GM21447 (cell line): ENCODE data around the gene VPS29.
A peak's percentile ranks its signal among the peaks of the same experiment; 100 is the strongest.

Source experiments
- ATAC-seq: cut with Tn5 transposase; IDR thresholded peaks from one replicate; pipeline ENCODE4 v1.9.1; 2021; ENCODE audit not compliant: unreplicated experiment

Gene VPS29

DNA sequence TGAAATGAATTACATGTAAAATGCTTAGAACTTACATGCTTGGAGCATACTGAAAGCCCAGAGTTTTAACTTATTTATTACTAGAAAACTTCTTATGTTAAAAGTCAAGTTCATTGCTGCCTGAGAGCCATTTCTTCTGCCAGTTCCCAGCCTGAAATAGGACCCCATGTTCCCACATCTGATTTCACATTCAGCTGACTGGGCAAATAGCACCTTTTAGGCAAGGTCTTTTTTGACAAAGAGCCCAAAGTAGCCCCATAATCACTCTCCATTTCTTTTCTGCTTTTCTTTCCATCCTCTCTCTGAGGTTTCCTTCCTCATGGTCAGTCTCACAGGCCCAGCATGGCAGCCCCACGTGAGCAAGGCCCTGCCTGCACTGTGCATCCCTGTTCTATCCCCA, 50.6 kb downstream of the VPS29 start:
- ATAC-seq: no peak

DNA sequence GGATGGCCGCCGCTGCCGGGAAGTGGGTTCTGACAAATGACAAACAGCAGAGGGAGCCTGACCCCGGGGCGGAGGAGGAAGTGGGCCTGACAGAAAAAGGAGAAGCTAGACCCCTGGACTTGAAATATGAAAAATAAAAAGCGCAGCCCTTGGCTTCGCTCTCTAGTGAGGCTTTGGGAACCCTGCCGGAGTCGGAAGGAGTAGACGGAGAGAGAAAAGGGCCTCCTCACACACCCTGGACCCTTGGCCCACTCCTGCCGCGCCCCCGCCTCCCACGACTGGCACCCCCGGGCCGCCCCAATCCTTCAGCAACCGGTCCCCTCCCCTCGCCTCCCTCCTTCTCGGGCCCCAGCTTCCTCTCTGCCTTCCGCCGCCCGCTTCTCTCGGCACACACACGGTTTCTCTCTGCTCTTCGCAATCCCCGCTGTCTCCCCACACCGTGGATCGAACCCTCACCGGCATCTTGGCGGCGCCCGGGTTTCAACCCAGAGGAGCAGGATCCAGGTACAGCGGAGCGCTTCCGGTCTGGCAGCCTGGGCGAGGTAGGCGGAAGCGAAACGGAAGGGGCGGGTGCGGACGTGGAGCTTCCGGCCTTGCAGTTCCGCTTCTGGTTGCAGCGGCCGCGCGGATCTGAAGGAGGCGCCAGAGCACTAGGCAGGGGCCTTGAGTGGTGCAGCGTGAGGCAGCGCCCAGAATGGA, 52.0 kb downstream of the VPS29 start, which contains the start of gene ARPC3:
TSS of gene ARPC3 (minus strand) at position 539 of the 699 bp plus-strand sequence. CDS start at position 462, 77 bp downstream.
- ATAC-seq: peak; percentile 89

DNA sequence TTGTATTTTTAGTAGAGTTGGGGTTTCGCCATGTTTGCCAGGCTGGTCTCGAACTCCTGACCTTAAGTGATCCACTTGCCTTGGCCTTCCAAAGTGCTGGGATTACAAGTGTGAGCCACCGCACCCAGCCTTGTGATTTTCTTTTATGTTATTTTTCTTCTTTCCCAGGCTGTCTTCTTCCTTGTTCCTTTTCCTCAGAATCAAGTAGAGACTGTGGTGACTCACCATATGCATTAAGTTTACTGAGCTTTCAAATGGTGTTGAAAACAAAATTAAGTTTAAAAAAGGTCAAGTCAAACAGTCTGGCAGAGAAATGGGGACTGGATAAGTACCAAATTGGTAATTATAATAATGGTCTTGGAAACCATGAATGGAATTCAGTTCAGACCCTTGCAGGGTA, 57.5 kb downstream of the VPS29 start:
- no peak for ATAC-seq
